ENCODE results near the gene IFNL4. TPM values are rescaled to one million over a fixed set of nuclear protein-coding genes. Genes with fewer than 3 reads are reported as not detected.
"Not testable (repeated sequence)": the region's sequence is repeated elsewhere in the genome, so short reads cannot be mapped to it uniquely, and the experiment has no call there.

The IFNL4 gene
- total and polyA plus RNA-seq, 5 experiments from 2014 or later: 0.11 to 0.17 TPM; not detected in 3

GRCh38 chr19:39238209-39238608 lies 10.4 kb downstream of the IFNL4 start:
- peak overlapping the region; percentile 87 to 96 (median 92) for H3K27ac Mint-ChIP-seq
- peaks cover 0 to 2% (median 0%) of the 10 kb centered on the region in 5 donors for H3K27me3 Mint-ChIP-seq
- H3K36me3 Mint-ChIP-seq: no peaks in the 10 kb centered on the region
- H3K4me3 Mint-ChIP-seq: peak overlapping the region; percentile 76 to 91 (median 82)
- DNase-seq (no peak), ATAC-seq (no peak)
- H3K4me1 Mint-ChIP-seq: peaks cover 18 to 36% (median 29%) of the 10 kb centered on the region in 4 donors
- no peaks in the 10 kb centered on the region for H3K9me3 Mint-ChIP-seq
- POLR2A ChIA-PET: interaction anchor here (0.7 to 3.5 kb wide), 5 partner anchors 9 to 591 kb away, joined by 5 to 13 read pairs (median 8); partner anchors contain the start of genes ACTN4, GMFG, RPS16 and SAMD4B

- POLR2A ChIA-PET: interaction anchor here (0.7 to 3.5 kb wide), 6 partner anchors 10 to 590 kb away, joined by 3 to 13 read pairs (median 6); partner anchors contain the start of genes ACTN4, GMFG, RPS16 and SAMD4B
Measured at GRCh38 chr19:39237200-39238184, 11.2 kb downstream of the IFNL4 start.

GRCh38 chr19:39236527-39236926 lies 12.1 kb downstream of the IFNL4 start:
- POLR2A ChIA-PET: interaction anchor here (0.6 to 3.5 kb wide), 5 partner anchors 11 to 695 kb away, joined by 3 to 13 read pairs (median 5); partner anchors contain the start of genes GMFG and SAMD4B

More at GRCh38 chr19:39237200-39238184, 11.2 kb downstream of the IFNL4 start:
- Mint-ChIP-seq H3K36me3 (no peaks in the 10 kb centered on the region), H3K4me1 (peaks cover 18 to 36% (median 29%) of the 10 kb centered on the region in 4 donors), H3K27ac (peak overlapping the region; percentile 87 to 96 (median 92)), H3K27me3 (peaks cover 0 to 2% (median 0%) of the 10 kb centered on the region in 5 donors), H3K9me3 (no peaks in the 10 kb centered on the region), H3K4me3 (peak overlapping the region; percentile 76 to 91 (median 82))
- DNase-seq: peak in 9 of 10 donors; percentile 8 to 68 (median 29)
- ATAC-seq: peak; percentile 68 to 84

GRCh38 chr19:39232708-39233107 lies 15.9 kb downstream of the IFNL4 start:
- POLR2A ChIA-PET: no interaction called here
- no peak for ATAC-seq
- no peaks in the 10 kb centered on the region for H3K27me3 Mint-ChIP-seq
- H3K27ac Mint-ChIP-seq: peak overlapping the region in 1 of 10 donors; percentile 15
- peaks cover 0 to 2% (median 0%) of the 10 kb centered on the region in 9 donors for H3K9me3 Mint-ChIP-seq
- DNase-seq: no peak
- H3K4me1 Mint-ChIP-seq: peaks cover 9 to 24% (median 18%) of the 10 kb centered on the region in 4 donors
- H3K4me3 Mint-ChIP-seq: no peak overlapping the region
- H3K36me3 Mint-ChIP-seq: no peaks in the 10 kb centered on the region

More at GRCh38 chr19:39236527-39236926, 12.1 kb downstream of the IFNL4 start:
- Mint-ChIP-seq H3K4me3 (peak overlapping the region; percentile 8 to 91 (median 81)), H3K4me1 (peaks cover 18 to 36% (median 29%) of the 10 kb centered on the region in 4 donors), H3K9me3 (no peaks in the 10 kb centered on the region), H3K36me3 (no peaks in the 10 kb centered on the region), H3K27ac (peak overlapping the region; percentile 86 to 96 (median 92)), H3K27me3 (peaks cover 0 to 2% (median 0%) of the 10 kb centered on the region in 5 donors)
- peak; percentile 89 to 94 for ATAC-seq
- DNase-seq: peak in 9 of 10 donors; percentile 14 to 72 (median 41)

- POLR2A ChIA-PET: no interaction called here
Measured at GRCh38 chr19:39230096-39230764, 18.4 kb downstream of the IFNL4 start.

GRCh38 chr19:39224910-39225309 lies 23.7 kb downstream of the IFNL4 start:
- ATAC-seq: no peak
- no peak for DNase-seq
- H3K9me3 Mint-ChIP-seq: no peaks in the 10 kb centered on the region
- peaks cover 13 to 30% (median 26%) of the 10 kb centered on the region in 5 donors for H3K27me3 Mint-ChIP-seq
- peak overlapping the region in 1 of 10 donors; percentile 80 for H3K27ac Mint-ChIP-seq
- POLR2A ChIA-PET: no interaction called here
- H3K36me3 Mint-ChIP-seq: peaks cover 0 to 2% (median 0%) of the 10 kb centered on the region in 3 donors
- H3K4me1 Mint-ChIP-seq: peaks cover 0 to 6% (median 2%) of the 10 kb centered on the region in 4 donors
- H3K4me3 Mint-ChIP-seq: no peak overlapping the region

More at GRCh38 chr19:39230096-39230764, 18.4 kb downstream of the IFNL4 start:
- DNase-seq (no peak), ATAC-seq (no peak)
- H3K27me3 Mint-ChIP-seq: peaks cover 0 to 5% (median 0%) of the 10 kb centered on the region in 5 donors
- H3K9me3 Mint-ChIP-seq: peaks cover 0 to 2% (median 0%) of the 10 kb centered on the region in 9 donors
- H3K4me1 Mint-ChIP-seq: peaks cover 0 to 2% (median 2%) of the 10 kb centered on the region in 4 donors
- H3K4me3 Mint-ChIP-seq: peak overlapping the region in 1 of 10 donors; percentile 49
- H3K27ac Mint-ChIP-seq: no peak overlapping the region
- H3K36me3 Mint-ChIP-seq: no peaks in the 10 kb centered on the region

- Mint-ChIP-seq H3K27ac (peak overlapping the region in 1 of 10 donors; percentile 13), H3K27me3 (peaks cover 15 to 31% (median 29%) of the 10 kb centered on the region in 5 donors), H3K4me3 (no peak overlapping the region), H3K4me1 (peaks cover 0 to 6% (median 2%) of the 10 kb centered on the region in 4 donors), H3K9me3 (no peaks in the 10 kb centered on the region), H3K36me3 (peaks cover 0 to 2% (median 0%) of the 10 kb centered on the region in 3 donors)
- DNase-seq (no peak), ATAC-seq (no peak)
- POLR2A ChIA-PET: no interaction called here
Measured at GRCh38 chr19:39223703-39224279, 24.9 kb downstream of the IFNL4 start.

- H3K4me1 Mint-ChIP-seq, ATAC-seq, DNase-seq, H3K36me3 Mint-ChIP-seq, H3K4me3 Mint-ChIP-seq, H3K9me3 Mint-ChIP-seq: not testable (repeated sequence)
- POLR2A ChIA-PET: interaction anchor here (0.6 to 1.6 kb wide), 2 partner anchors 104 to 108 kb away, joined by 5 to 8 read pairs; no protein-coding TSS in a partner anchor
- Mint-ChIP-seq H3K27ac (peak overlapping the region in 1 of 10 donors; percentile 34), H3K27me3 (peaks cover 17 to 44% (median 28%) of the 10 kb centered on the region in 5 donors)
Measured at GRCh38 chr19:39219108-39219507, 29.5 kb downstream of the IFNL4 start.

- ATAC-seq (no peak), DNase-seq (no peak)
- Mint-ChIP-seq H3K36me3 (peaks cover 0 to 3% (median 0%) of the 10 kb centered on the region in 3 donors), H3K4me1 (peaks cover 0 to 2% (median 0%) of the 10 kb centered on the region in 4 donors), H3K27ac (no peak overlapping the region), H3K9me3 (peaks cover 0 to 5% (median 0%) of the 10 kb centered on the region in 9 donors), H3K4me3 (no peak overlapping the region), H3K27me3 (peaks cover 17 to 39% (median 25%) of the 10 kb centered on the region in 5 donors)
- POLR2A ChIA-PET: interaction anchor here (0.6 to 1.6 kb wide), 3 partner anchors 105 to 166 kb away, joined by 3 to 8 read pairs (median 5); no protein-coding TSS in a partner anchor
Measured at GRCh38 chr19:39218230-39219007, 30.2 kb downstream of the IFNL4 start.

- DNase-seq (no peak), ATAC-seq (no peak)
- POLR2A ChIA-PET: no interaction called here
- peaks cover 15 to 33% (median 22%) of the 10 kb centered on the region in 5 donors for H3K27me3 Mint-ChIP-seq
- peaks cover 0 to 3% (median 0%) of the 10 kb centered on the region in 3 donors for H3K36me3 Mint-ChIP-seq
- H3K4me1 Mint-ChIP-seq: peaks cover 0 to under 1% (median 0%) of the 10 kb centered on the region in 4 donors
- H3K9me3 Mint-ChIP-seq: peaks cover 0 to 5% (median 0%) of the 10 kb centered on the region in 9 donors
- H3K4me3 Mint-ChIP-seq: no peak overlapping the region
- H3K27ac Mint-ChIP-seq: peak overlapping the region in 1 of 10 donors; percentile 3
Measured at GRCh38 chr19:39217094-39217493, 31.6 kb downstream of the IFNL4 start.

- H3K9me3 Mint-ChIP-seq, H3K4me3 Mint-ChIP-seq, DNase-seq, ATAC-seq, H3K27ac Mint-ChIP-seq, H3K4me1 Mint-ChIP-seq, H3K36me3 Mint-ChIP-seq, POLR2A ChIA-PET: not testable (repeated sequence)
- H3K27me3 Mint-ChIP-seq: peaks cover 7 to 25% (median 10%) of the 10 kb centered on the region in 5 donors
Measured at GRCh38 chr19:39215323-39215722, 33.3 kb downstream of the IFNL4 start.

Data from naive thymus-derived CD8-positive, alpha-beta T cell (primary cell).